Sigmoid colon (tissue), 3 donors: ENCODE measurements around the gene ZBTB7C.

Experiments
- POLR2A ChIP-seq, 2 donors: fragments of 450-650 bp; IDR thresholded peaks; one replicate each; pipeline ENCODE4 v1.6.1; 2016; ENCODE audit warnings: antibody characterized with exemption in 2 of 2, mild to moderate bottlenecking in 2 of 2, moderate library complexity in 2 of 2
- TF ChIP-seq, protein P1 (sequence below), 4 experiments: fragments of 450-650 bp in 3 of 4; fragments of 200-600 bp in 1 of 4; IDR thresholded peaks; one replicate each; pipeline ENCODE4 v1.5.1; 2016 to 2019; ENCODE audit warnings: antibody characterized with exemption in 4 of 4, mild to moderate bottlenecking in 3 of 4, moderate library complexity in 2 of 4

DNA sequence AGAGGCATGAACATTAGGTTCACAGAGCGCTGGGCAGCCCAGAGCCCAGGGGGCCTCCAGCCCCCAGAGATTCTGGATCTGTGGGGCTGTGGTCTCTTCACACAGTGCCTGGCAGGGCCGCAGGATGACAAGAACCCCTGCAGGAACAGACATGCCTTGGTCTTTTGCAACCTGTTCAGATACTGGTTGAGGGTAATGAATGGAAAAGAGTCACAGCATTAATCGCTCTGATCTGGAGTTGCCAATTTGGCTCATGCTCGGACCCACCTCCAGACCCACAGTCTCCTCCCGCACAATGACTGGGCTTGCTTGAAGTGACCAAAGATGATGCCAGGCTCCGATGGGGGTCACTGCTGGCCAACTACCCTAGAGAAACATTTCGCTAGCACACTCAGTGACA is 249.4 kb downstream of the ZBTB7C start:
- TF ChIP-seq POLR2A (IDR thresholded peaks at IDR 0.05), result no peak
- TF ChIP-seq, protein P1, sequence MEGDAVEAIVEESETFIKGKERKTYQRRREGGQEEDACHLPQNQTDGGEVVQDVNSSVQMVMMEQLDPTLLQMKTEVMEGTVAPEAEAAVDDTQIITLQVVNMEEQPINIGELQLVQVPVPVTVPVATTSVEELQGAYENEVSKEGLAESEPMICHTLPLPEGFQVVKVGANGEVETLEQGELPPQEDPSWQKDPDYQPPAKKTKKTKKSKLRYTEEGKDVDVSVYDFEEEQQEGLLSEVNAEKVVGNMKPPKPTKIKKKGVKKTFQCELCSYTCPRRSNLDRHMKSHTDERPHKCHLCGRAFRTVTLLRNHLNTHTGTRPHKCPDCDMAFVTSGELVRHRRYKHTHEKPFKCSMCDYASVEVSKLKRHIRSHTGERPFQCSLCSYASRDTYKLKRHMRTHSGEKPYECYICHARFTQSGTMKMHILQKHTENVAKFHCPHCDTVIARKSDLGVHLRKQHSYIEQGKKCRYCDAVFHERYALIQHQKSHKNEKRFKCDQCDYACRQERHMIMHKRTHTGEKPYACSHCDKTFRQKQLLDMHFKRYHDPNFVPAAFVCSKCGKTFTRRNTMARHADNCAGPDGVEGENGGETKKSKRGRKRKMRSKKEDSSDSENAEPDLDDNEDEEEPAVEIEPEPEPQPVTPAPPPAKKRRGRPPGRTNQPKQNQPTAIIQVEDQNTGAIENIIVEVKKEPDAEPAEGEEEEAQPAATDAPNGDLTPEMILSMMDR (IDR thresholded peaks at IDR 0.05), result no peak
